ENCODE results near the gene SLC12A9.

DNA sequence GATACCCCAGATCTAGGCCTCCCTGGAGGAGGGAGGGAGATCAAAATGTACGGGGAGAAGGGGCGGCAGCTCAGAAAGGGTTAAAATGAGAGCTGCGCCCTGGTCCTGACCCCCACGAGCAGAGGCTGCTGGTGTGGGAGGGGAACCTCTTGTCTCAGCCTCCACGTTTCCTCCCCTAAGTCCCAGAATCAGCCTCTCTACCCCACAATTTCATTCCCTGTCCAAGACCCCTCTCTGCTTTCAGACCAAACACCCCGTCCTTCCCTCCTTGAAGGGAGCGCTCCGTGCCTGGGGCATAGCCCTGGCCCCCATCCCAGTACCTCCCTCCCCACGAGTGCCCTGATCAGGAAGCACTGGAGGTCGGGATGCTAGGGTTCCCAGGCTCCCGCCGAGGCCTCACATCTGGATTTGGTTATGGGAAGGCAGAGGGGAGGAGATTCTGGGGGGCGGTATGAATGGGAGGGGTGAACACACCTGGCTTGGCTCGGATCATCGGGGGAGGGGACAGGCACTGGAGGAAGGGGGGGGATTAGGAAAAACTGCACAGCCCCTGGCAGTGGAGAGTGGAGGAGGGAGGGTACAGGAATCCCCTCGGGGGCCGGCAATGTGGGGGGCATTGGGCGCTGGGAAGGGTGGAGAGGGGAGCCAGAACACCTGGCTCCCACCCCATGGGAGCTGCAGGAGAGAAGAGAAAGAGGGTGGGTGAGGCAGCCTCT lies 27.9 kb upstream of the SLC12A9 start:
- TF ChIP-seq CTCF (IDR thresholded peaks at IDR 0.05; ENCODE audit: low read length) (no peak), EZH2phosphoT487 (IDR thresholded peaks at IDR 0.05; ENCODE audit: low read length) (no peak)

Measured in MM.1S (cell line).